SH-SY5Y (cell line): ENCODE results near the gene GLS.

ENCODE experiments used
- GATA2 ChIP-seq: IDR thresholded peaks from 2 replicates; pipeline ENCODE4 v1.6.1; 2011; ENCODE audit warnings: mild to moderate bottlenecking, low read depth, low read length
- GATA3 ChIP-seq: IDR thresholded peaks from 2 replicates; pipeline ENCODE4 v1.6.1; 2011; ENCODE audit warnings: low read depth, mild to moderate bottlenecking, low read length, moderate library complexity

DNA sequence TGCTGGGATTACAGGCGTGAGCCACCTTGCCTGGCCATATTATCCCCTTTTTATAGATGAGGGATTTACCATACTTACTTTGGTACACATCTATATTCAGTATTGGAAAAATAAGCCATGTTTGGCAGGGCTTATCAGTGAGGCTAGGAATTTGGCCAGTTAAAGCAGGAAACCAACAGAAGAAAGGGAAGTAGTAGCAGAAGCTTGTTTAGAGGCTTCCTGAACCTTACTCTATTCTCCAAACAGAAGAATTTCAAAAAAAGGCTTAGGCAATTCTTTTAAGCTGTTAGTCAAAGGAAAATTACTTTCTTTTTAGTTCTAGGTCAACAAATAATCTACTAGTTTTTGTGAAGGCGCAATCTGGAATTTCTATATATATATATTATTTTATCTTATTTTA lies 3.2 kb upstream of the GLS start:
- TF ChIP-seq GATA2 (no peak), GATA3 (no peak)
